SIG-M5 (cell line): ENCODE measurements around the gene KCNJ10.

Experiments used
- DNase-seq: peaks from one replicate; lab custom pipeline; 2025; lab: John Stamatoyannopoulos, UW

KCNJ10 gene

GRCh38 chr1:159962176-159962575, 107.8 kb downstream of the KCNJ10 start:
- DNase-seq = no peak

GRCh38 chr1:159961636-159962035, 108.3 kb downstream of the KCNJ10 start:
- no peak for DNase-seq

- DNase-seq = no peak
Observed at GRCh38 chr1:159960721-159961381, 109.1 kb downstream of the KCNJ10 start.

- no peak for DNase-seq
Observed at GRCh38 chr1:159959451-159959850, 110.5 kb downstream of the KCNJ10 start.

- DNase-seq = no peak
Observed at GRCh38 chr1:159958719-159959380, 111.1 kb downstream of the KCNJ10 start.

GRCh38 chr1:159957824-159958268, 112.1 kb downstream of the KCNJ10 start:
- DNase-seq = no peak

GRCh38 chr1:159955456-159955855, 114.5 kb downstream of the KCNJ10 start:
- no peak for DNase-seq

GRCh38 chr1:159953536-159954515, 116.1 kb downstream of the KCNJ10 start, which contains the start of gene SLAMF9:
Gene SLAMF9, minus strand, starts transcription at chr1:159954237. Its CDS starts 100 bp downstream, at chr1:159954137.
- no peak for DNase-seq

- DNase-seq = no peak
Observed at GRCh38 chr1:159952932-159953331, 117.0 kb downstream of the KCNJ10 start.

GRCh38 chr1:159951551-159951950, 118.4 kb downstream of the KCNJ10 start:
- DNase-seq = no peak

GRCh38 chr1:159951016-159951415, 118.9 kb downstream of the KCNJ10 start:
- DNase-seq = no peak

GRCh38 chr1:159949981-159950381, 120.0 kb downstream of the KCNJ10 start:
- no peak for DNase-seq

GRCh38 chr1:159949123-159949522, 120.8 kb downstream of the KCNJ10 start:
- no peak for DNase-seq
